Heart left ventricle (tissue), 16 donors: Measurements from ENCODE around the gene MRPL37. TPM values are rescaled to one million over a fixed set of nuclear protein-coding genes. Genes with fewer than 3 reads are reported as not detected.

ENCODE experiments used
- ATAC-seq, 4 donors: fragments of 200-7000 bp; cut with Tn5 transposase; one replicate each; pipeline ENCODE4 v1.9.1; 2020 to 2022; ENCODE audit warnings: moderate library complexity in 4 of 4, mild to moderate bottlenecking in 3 of 4, moderate number of reproducible peaks in 1 of 4
- DNase-seq, 5 donors: peaks; one replicate each; pipeline ENCODE4 v3.0.0-alpha.2; 2020
- H3K27ac ChIP-seq, 12 donors: fragments of 200-600 bp; sonication (generic) in 4 of 12; one replicate each; pipeline versions ENCODE4 v1.5.0 to v1.8.0; 2016 to 2022; ENCODE audit warnings: mild to moderate bottlenecking in 2 of 12
- H3K27me3 ChIP-seq, 9 donors: fragments of 200-600 bp; sonication (generic) in 2 of 9; one replicate each; pipeline versions ENCODE4 v1.5.1 to v1.8.0; 2016 to 2022; ENCODE audit warnings: mild to moderate bottlenecking in 3 of 9
- H3K36me3 ChIP-seq, 9 donors: fragments of 200-600 bp; sonication (generic) in 2 of 9; one replicate each; pipeline versions ENCODE4 v1.5.0 to v1.8.0; 2018 to 2022; ENCODE audit warnings: mild to moderate bottlenecking in 2 of 9
- H3K4me1 ChIP-seq, 12 donors: fragments of 200-600 bp; sonication (generic) in 4 of 12; one replicate each; pipeline versions ENCODE4 v1.5.0 to v1.8.0; 2016 to 2022; ENCODE audit warnings: mild to moderate bottlenecking in 3 of 12
- H3K4me3 ChIP-seq, 12 donors: fragments of 200-600 bp; sonication (generic) in 4 of 12; one replicate each; pipeline versions ENCODE4 v1.5.0 to v1.8.0; 2017 to 2022; ENCODE audit warnings: mild to moderate bottlenecking in 9 of 12, moderate library complexity in 4 of 12
- H3K9me3 ChIP-seq, 12 donors: fragments of 200-600 bp; sonication (generic) in 4 of 12; one replicate each; pipeline versions ENCODE4 v1.5.0 to v1.8.0; 2016 to 2022; ENCODE audit warnings: mild to moderate bottlenecking in 1 of 12
- CTCF ChIP-seq, 12 donors: fragments of 200-600 bp; sonication (generic) in 4 of 12; IDR thresholded peaks; one replicate each; pipeline versions ENCODE4 v1.5.0 to v1.8.0; 2018 to 2022; ENCODE audit warnings: antibody characterized with exemption in 12 of 12, mild to moderate bottlenecking in 5 of 12
- POLR2A ChIP-seq, 2 donors: fragments of 450-650 bp; IDR thresholded peaks; one replicate each; pipeline ENCODE4 v1.6.1; 2017; ENCODE audit warnings: antibody characterized with exemption in 2 of 2, mild to moderate bottlenecking in 2 of 2, moderate library complexity in 2 of 2
- WGBS, 4 donors: extraction: QIAGEN DNeasy Blood & Tissue Kit in 2 of 4; methylation state at CpG; one replicate each; pipeline versions ENCODE4 v1.1.5 to v1.1.7; 2013 to 2018; 5-methylcytosine and 5-hydroxymethylcytosine counted together
- intact Hi-C, 10 donors: fragments of 100-400 bp; cut with DNase I; formaldehyde crosslinking; loops; one replicate each; pipeline versions ENCODE4 v1.11.1 to v1.14.2; 2022
- polyA plus RNA-seq, 2 donors: library from polyadenylated mRNA; stranded (reverse); fragments of 200-250 nt; gene quantifications; one replicate each; pipeline ENCODE4 v1.2.3, GENCODE V29; 2013
- total RNA-seq, 9 donors: library from RNA; depleted of rRNA in 2 of 9; stranded (reverse); fragments of >200 nt in 2 of 9; fragmentation: NEBNext Ultra II Directional in 3 of 9; extraction: Animal tissue kit (Norgen Biotek cat#: 25700) in 3 of 9; gene quantifications; one replicate each; pipeline versions ENCODE4 v1.1.0 to v1.2.4, GENCODE V29; 2016 to 2023
- donor health status: ischemic (EF 13 %, LVEDD 7.1; RV severe dilation, severe dysfunction).
- donor health status: healthy with polysubstance abuse.
- donor health status: DM: no; HTN: yes; CAD: no.
- donor health status: DM: no; HTN: no; CAD: no.
- donor health status: ischemic (EF 25% LVEDD 6.9; RV normal size, moderate dysfunction).
- donor health status: ischemic (EF 25% LVEDD 5.7; RV mildly dilated, moderate dysfunction).
- donor health status: healthy.
- donor health status: DM: yes; HTN: yes; CAD: no.
- donor health status: ischemic (EF 35%, LVEDD 5.7; RV mildly dilated, moderate dysfunction).
- donor health status: nonischemic (EF 11% LVEDD 7.7; RV severe dilation, severe dysfunction).
- donor health status: DM: yes; HTN: yes; CAD: no.
- donor health status: PGD.
- donor health status: ischemic (EF 29% LVEDD 5.4; RV normal size, mild dysfunction).
- donor health status: nonischemic (EF 23%, LVEDD 6.1; RV moderate dilation, normal function).

MRPL37 gene
- total and polyA plus RNA-seq, 11 donors: 46.7 to 122 (median 84.6) TPM

- H3K27me3 ChIP-seq: no peaks in the 10 kb centered on the region
- 63 to 74% (median 67%) methylated on average over 19 of the region's 19 CpGs for WGBS, 4 donors
- H3K9me3 ChIP-seq: no peaks in the 10 kb centered on the region
- TF ChIP-seq CTCF (IDR thresholded peaks at IDR 0.05) (no peak), POLR2A (IDR thresholded peaks at IDR 0.05) (no peak)
- H3K27ac ChIP-seq: no peak overlapping the region
- H3K4me3 ChIP-seq: no peak overlapping the region
- DNase-seq: peak in 1 of 5 donors; percentile 66
- peaks cover 0 to 8% (median 0%) of the 10 kb centered on the region in 12 donors for H3K4me1 ChIP-seq
- intact Hi-C loops: no loop called here
- no peaks in the 10 kb centered on the region for H3K36me3 ChIP-seq
- peak; percentile 42 to 86 (median 68) for ATAC-seq
Measured at GRCh38 chr1:54153535-54154439, 46.2 kb upstream of the MRPL37 start.

GRCh38 chr1:54156201-54156600, 43.8 kb upstream of the MRPL37 start:
- no peaks in the 10 kb centered on the region for H3K27me3 ChIP-seq
- peaks cover 0 to 14% (median 3%) of the 10 kb centered on the region in 12 donors for H3K4me1 ChIP-seq
- DNase-seq (no peak), ATAC-seq (no peak)
- no peak overlapping the region for H3K27ac ChIP-seq
- no peaks in the 10 kb centered on the region for H3K36me3 ChIP-seq
- intact Hi-C loops: no loop called here
- 86 to 95% (median 92%) methylated on average over 3 of the region's 3 CpGs for WGBS, 4 donors
- no peaks in the 10 kb centered on the region for H3K9me3 ChIP-seq
- H3K4me3 ChIP-seq: no peak overlapping the region
- TF ChIP-seq POLR2A (IDR thresholded peaks at IDR 0.05) (no peak), CTCF (IDR thresholded peaks at IDR 0.05) (no peak)

GRCh38 chr1:54156986-54157385, 43.0 kb upstream of the MRPL37 start:
- Histone ChIP-seq H3K36me3 (no peaks in the 10 kb centered on the region), H3K9me3 (no peaks in the 10 kb centered on the region), H3K27ac (no peak overlapping the region), H3K4me1 (peaks cover 0 to 14% (median 3%) of the 10 kb centered on the region in 12 donors), H3K4me3 (no peak overlapping the region), H3K27me3 (no peaks in the 10 kb centered on the region)
- DNase-seq: no peak
- intact Hi-C loops: no loop called here
- WGBS, 4 donors: 89 to 95% (median 94%) methylated on average over 7 of the region's 7 CpGs
- no peak for ATAC-seq
- no peak for TF ChIP-seq POLR2A (IDR thresholded peaks at IDR 0.05)
- no peak for TF ChIP-seq CTCF (IDR thresholded peaks at IDR 0.05)

- Histone ChIP-seq H3K27me3 (no peaks in the 10 kb centered on the region), H3K36me3 (no peaks in the 10 kb centered on the region), H3K9me3 (no peaks in the 10 kb centered on the region), H3K4me3 (no peak overlapping the region), H3K4me1 (peaks cover 0 to 14% (median 3%) of the 10 kb centered on the region in 12 donors), H3K27ac (no peak overlapping the region)
- ATAC-seq (no peak), DNase-seq (no peak)
- no peak for TF ChIP-seq POLR2A (IDR thresholded peaks at IDR 0.05)
- no peak for TF ChIP-seq CTCF (IDR thresholded peaks at IDR 0.05)
- 84 to 96% (median 92%) methylated on average over 6 of the region's 6 CpGs for WGBS, 4 donors
- intact Hi-C loops: no loop called here
Measured at GRCh38 chr1:54157401-54157800, 42.6 kb upstream of the MRPL37 start.
